ENCODE data around the gene HMGXB4. TPM values are rescaled to one million over a fixed set of nuclear protein-coding genes. Genes with fewer than 3 reads are reported as not detected.
A peak's percentile ranks its signal among the peaks of the same experiment; 100 is the strongest.

Gene HMGXB4
- total and polyA plus RNA-seq, 2 donors (not counting 1 experiment from before 2014, with no cell fraction given), result 5.9 to 25.2 TPM

DNA sequence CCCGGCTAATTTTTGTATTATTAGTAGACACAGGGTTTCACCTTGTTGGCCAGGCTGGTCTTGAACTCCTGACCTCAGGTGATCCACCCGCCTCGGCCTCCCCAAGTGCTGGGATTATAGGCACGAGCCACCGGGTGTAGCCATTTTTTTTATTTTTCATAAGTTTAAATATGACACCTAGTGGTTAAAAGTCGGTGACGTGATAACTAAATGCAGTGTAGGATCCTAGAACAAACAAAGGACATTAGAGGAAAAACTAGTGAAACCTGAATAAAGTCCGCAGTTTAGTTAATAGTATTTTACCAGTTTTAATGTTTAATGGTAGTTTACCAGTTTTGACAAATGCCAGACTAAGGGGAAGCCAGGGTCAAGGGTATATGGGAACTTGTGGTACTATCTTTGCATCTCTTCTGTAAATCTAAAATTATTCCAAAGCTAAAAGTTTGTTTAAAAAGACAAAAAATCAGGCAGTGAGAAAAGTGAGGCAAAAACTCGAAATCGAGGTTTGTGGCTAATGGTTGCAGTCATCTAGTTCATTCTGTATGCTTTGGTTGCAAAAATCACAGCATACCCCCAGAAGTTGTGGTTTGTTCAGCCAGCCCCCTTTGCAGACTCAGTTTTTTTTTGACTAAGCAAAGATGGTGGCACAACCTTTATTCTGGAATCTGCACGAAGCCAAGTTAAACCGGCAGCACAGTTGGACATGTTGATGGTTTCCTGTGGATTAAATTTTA is 72.0 kb downstream of the HMGXB4 start:
- H3K27me3 Mint-ChIP-seq, result no peaks in the 10 kb centered on the region
- Histone ChIP-seq H3K9me3 (ENCODE audit: control extremely low read depth in 1 of 3, control insufficient read depth in 2 of 3, insufficient read depth in 1 of 3, low read length in 2 of 3) (peaks cover 0 to 3% (median 0%) of the 10 kb centered on the region in 3 donors), H3K9ac (ENCODE audit: low read length) (no peak overlapping the region), H4K20me1 (ENCODE audit: control insufficient read depth, insufficient read depth, low read length, poor library complexity, severe bottlenecking) (no peaks in the 10 kb centered on the region), H3K79me2 (ENCODE audit: control insufficient read depth, insufficient read depth, low read length) (no peaks in the 10 kb centered on the region), H3K4me2 (replicated peaks; ENCODE audit: low read depth, low read length, poor library complexity, severe bottlenecking) (no peak overlapping the region), H3K4me3 (ENCODE audit: control extremely low read depth in 1 of 5, extremely low read depth in 1 of 5, insufficient read depth in 1 of 5, low read depth in 2 of 5, low read length in 4 of 5) (no peak overlapping the region), H3K27me3 (replicated peaks in 1 of 4; ENCODE audit: control extremely low read depth in 1 of 4, control insufficient read depth in 3 of 4, insufficient read depth in 4 of 4, low read length in 3 of 4) (no peaks in the 10 kb centered on the region), H2AFZ (ENCODE audit: insufficient read depth, low read depth, low read length, poor library complexity, severe bottlenecking) (no peak overlapping the region), H3K36me3 (replicated peaks in 1 of 2; ENCODE audit: control extremely low read depth in 1 of 2, control insufficient read depth in 1 of 2, extremely low read depth in 1 of 2, insufficient read depth in 2 of 2, low read length in 1 of 2) (peaks cover 0 to 60% of the 10 kb centered on the region in 2 experiments), H3K4me1 (ENCODE audit: control insufficient read depth in 2 of 2, insufficient read depth in 2 of 2, low read length in 2 of 2) (peaks cover 17 to 33% of the 10 kb centered on the region in 2 donors), H3K27ac (ENCODE audit: low read length in 2 of 2) (no peak overlapping the region)
- intact Hi-C loops (cut with micrococcal nuclease), result no loop called here
- DNase-seq (no peak), ATAC-seq (ENCODE audit: low read depth) (no peak)
- H3K4me1 Mint-ChIP-seq, result peaks cover 25% of the 10 kb centered on the region
- ChIA-PET POLR2A (no interaction called here), CTCF (interaction anchor here (1.3 kb wide), 1 partner anchor 292 kb away, joined by 4 read pairs; no protein-coding TSS in a partner anchor)
- no peak for TF ChIP-seq CTCF (IDR thresholded peaks at IDR 0.05)
- no peak overlapping the region for H3K27ac Mint-ChIP-seq
- H3K4me3 Mint-ChIP-seq, result no peak overlapping the region
- WGBS (ENCODE audit: insufficient coverage), result 100% methylated on average over 2 of the region's 12 CpGs
- H3K9me3 Mint-ChIP-seq (ENCODE audit: insufficient read depth), result no peaks in the 10 kb centered on the region

- Mint-ChIP-seq H3K27ac (peak overlapping the region; percentile 86), H3K4me1 (peaks cover 17% of the 10 kb centered on the region), H3K9me3 (ENCODE audit: insufficient read depth) (no peaks in the 10 kb centered on the region), H3K27me3 (no peaks in the 10 kb centered on the region), H3K4me3 (peak overlapping the region; percentile 55)
- Histone ChIP-seq H4K20me1 (ENCODE audit: control insufficient read depth, insufficient read depth, low read length, poor library complexity, severe bottlenecking) (no peaks in the 10 kb centered on the region), H3K9me3 (ENCODE audit: control extremely low read depth in 1 of 3, control insufficient read depth in 2 of 3, insufficient read depth in 1 of 3, low read length in 2 of 3) (peaks cover 0 to 3% (median 0%) of the 10 kb centered on the region in 3 donors), H3K36me3 (replicated peaks in 1 of 2; ENCODE audit: control extremely low read depth in 1 of 2, control insufficient read depth in 1 of 2, extremely low read depth in 1 of 2, insufficient read depth in 2 of 2, low read length in 1 of 2) (peaks cover 0 to 57% of the 10 kb centered on the region in 2 experiments), H2AFZ (ENCODE audit: insufficient read depth, low read depth, low read length, poor library complexity, severe bottlenecking) (peak overlapping the region; percentile 42), H3K27me3 (replicated peaks in 1 of 4; ENCODE audit: control extremely low read depth in 1 of 4, control insufficient read depth in 3 of 4, insufficient read depth in 4 of 4, low read length in 3 of 4) (no peaks in the 10 kb centered on the region), H3K4me1 (ENCODE audit: control insufficient read depth in 2 of 2, insufficient read depth in 2 of 2, low read length in 2 of 2) (peaks cover 10 to 27% of the 10 kb centered on the region in 2 donors), H3K4me3 (ENCODE audit: control extremely low read depth in 1 of 5, extremely low read depth in 1 of 5, insufficient read depth in 1 of 5, low read depth in 2 of 5, low read length in 4 of 5) (no peak overlapping the region), H3K4me2 (replicated peaks; ENCODE audit: low read depth, low read length, poor library complexity, severe bottlenecking) (peak overlapping the region; percentile 37), H3K79me2 (ENCODE audit: control insufficient read depth, insufficient read depth, low read length) (no peaks in the 10 kb centered on the region), H3K9ac (ENCODE audit: low read length) (no peak overlapping the region), H3K27ac (ENCODE audit: low read length in 2 of 2) (no peak overlapping the region)
- CTCF ChIA-PET, result interaction anchor here (0.7 to 1.3 kb wide), 4 partner anchors 9 to 291 kb away, joined by 3 to 7 read pairs (median 4); no protein-coding TSS in a partner anchor
- intact Hi-C loops (cut with micrococcal nuclease), result no loop called here
- POLR2A ChIA-PET, result interaction anchor here (0.8 kb wide), 1 partner anchor 30 kb away, joined by 5 read pairs; the partner anchor contains the start of gene TOM1
- WGBS (ENCODE audit: insufficient coverage), result 28% methylated on average over 16 of the region's 16 CpGs
- no peak for TF ChIP-seq CTCF (IDR thresholded peaks at IDR 0.05)
- TF ChIP-seq EZH2 (IDR thresholded peaks at IDR 0.05; ENCODE audit: borderline replicate concordance, insufficient read depth, low read depth, low read length, poor library complexity, severe bottlenecking), result no peak
- ATAC-seq (ENCODE audit: low read depth) (peak; percentile 36), DNase-seq (peak; percentile 50)
Observed at GRCh38 chr22:35330258-35330861, 73.1 kb downstream of the HMGXB4 start.

Data from B cell (primary cell).